Fibroblast of the conjunctiva (primary cell): Measurements from ENCODE around the gene ATP2B1.

Experiments used
- DNase-seq: peaks from one replicate; pipeline ENCODE4 v3.0.0-alpha.2; 2010; ENCODE audit warnings: low read depth

Gene ATP2B1

GRCh38 chr12:89578499-89578898 is 130.1 kb downstream of the ATP2B1 start:
- no peak for DNase-seq

DNA sequence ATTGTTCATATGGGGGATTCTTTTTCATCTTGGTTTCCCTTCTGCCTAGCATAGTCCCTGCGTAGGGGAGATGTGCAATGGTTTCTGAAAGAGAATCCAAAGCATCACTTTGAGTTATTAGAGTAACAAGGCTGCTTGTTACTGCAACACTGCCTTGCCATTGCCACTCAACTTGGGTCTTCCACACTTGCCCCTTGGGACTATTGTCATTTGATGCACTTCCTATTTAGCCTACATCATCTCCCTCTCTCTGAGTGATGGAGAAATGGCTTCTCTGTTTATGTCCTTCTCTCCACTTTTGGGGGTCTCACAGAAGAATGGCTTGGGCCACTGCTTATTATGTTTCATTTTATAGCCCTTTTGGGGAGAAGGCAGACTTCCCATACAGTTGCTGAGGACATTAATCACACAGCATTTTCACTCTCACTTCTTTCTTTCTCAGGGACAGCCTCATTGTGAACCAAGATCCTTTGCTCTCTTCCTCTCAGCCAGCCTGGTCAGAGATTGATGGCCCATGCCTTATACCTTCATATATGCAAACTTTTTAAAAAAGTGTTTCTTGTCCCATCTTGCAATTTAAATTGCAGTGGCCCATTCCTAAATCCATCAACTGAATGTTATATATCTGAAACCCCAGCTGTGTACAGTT is 131.9 kb downstream of the ATP2B1 start:
- no peak for DNase-seq

DNA sequence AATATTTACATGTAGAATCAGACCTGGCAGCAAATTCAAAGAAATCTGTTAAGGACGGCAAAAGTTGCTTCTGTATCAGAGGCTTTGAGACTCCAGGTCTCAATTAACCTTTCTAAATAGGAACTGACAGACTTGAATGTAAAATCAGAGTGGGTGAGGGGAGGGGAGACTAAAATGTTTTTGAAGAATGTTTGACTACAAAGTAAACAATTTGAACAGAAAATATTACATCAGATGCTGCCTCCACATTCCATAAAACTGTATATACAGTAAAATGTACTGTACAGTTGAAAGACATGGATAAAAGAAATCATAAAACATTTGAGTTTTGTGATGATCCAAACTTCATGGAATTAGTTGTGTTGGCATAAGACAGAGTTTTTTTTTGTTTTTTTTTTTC is 133.3 kb downstream of the ATP2B1 start:
- no peak for DNase-seq

GRCh38 chr12:89574736-89575208 is 133.9 kb downstream of the ATP2B1 start:
- DNase-seq, result peak; percentile 57

DNA sequence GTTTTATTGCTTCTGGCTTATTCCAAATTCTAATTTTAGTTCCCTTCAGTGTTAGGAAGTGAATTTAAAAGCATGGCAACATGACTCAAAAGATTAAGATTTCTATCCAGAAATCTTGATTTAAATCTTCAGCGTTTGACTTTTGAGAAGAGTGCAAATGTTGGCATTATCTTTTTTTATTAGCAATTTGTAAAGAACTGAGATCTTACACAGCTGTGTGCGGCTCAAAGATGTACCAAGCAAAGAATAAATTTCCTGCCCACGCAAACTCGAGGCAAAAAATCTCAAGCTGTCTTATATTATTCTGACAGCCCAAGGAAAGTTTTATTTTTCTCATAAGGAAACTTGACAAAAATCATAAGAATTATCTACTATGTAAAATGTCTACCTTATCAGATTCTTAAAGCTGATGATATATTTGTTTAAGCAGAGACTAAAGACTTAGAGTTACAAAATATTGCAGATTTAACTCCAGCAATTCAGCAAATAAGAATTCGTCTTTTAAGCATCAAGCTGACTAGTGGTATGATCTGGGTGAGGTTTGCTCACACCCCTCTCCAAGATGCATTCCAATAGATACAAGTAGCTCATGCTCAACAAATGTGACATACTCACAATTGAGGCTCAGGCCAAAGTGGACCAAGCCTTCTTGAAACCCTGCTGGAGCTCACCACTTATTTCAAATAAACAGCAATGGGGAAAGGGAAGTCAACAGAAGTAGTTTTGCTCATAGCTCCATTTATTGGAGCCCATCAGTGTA is 135.4 kb downstream of the ATP2B1 start:
- no peak for DNase-seq

- peak; percentile 64 for DNase-seq
These were observed 137.0 kb downstream of the ATP2B1 start for GRCh38 chr12:89571491-89572195.

GRCh38 chr12:89568484-89568883 is 140.2 kb downstream of the ATP2B1 start:
- no peak for DNase-seq

DNA sequence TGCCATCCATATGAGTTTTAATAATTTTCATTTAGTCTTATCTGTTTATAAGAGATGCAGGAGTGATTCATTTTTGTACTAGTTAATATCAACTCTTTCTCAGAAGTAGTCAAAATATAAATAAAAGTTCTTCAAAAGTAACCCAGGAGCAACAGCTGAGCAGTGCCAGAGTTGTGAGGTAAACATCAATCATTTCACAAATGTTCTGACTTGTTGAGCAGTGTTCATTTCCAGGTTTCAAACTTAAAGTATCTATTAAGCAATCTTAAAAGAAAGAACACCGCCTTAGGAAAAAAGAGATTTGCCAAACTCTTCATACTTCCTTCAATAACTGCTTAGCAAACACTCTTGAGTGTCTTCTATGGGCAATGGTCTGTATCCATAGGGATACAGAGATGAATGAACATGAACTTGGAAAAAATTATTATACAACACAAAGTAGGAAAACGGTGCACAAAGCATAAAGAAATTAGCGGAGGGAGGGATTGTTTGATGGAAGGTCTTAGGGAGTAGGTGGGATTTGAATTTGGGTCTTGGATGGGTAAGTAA is 140.9 kb downstream of the ATP2B1 start:
- no peak for DNase-seq

GRCh38 chr12:89566615-89567014 is 142.0 kb downstream of the ATP2B1 start:
- DNase-seq, result no peak

DNA sequence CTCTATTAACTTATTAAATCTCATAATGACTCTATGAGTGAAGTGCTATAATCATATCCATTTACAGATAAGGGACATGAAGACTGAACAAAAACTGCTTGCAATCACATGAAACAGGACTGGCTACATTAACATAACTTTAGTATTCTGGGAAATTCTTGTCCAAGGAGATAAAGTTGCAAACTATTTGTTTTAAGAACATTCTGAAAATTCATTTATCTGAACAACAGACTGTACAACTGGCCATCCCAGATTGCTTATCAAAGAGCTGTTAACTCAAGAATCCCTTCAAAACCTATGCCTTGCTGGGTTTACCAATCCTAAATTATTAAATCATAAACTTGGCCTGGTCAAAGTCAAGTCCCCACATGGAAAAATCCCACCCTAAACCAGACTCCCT is 143.6 kb downstream of the ATP2B1 start:
- DNase-seq, result no peak

DNA sequence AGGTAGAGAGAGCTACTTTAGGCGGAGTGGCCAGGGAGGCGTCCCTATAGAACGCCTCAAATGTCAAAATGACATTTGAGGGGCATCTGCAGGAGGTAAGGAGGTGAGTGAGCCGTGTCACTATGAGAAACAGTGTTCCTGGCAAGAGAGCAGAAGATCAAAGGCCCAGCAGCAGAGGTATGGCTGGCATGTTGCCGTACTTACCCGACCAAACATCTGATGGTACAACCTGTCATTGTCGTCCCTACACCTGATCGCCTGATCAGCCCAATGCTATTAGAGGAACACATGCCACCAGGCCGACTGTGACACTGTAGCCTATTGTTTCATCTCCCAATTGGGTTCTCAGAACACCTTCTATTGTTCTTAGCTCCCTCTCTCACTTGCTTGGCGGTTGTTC is 148.9 kb downstream of the ATP2B1 start:
- DNase-seq, result no peak

GRCh38 chr12:89556976-89557375 is 151.7 kb downstream of the ATP2B1 start:
- DNase-seq, result no peak

DNA sequence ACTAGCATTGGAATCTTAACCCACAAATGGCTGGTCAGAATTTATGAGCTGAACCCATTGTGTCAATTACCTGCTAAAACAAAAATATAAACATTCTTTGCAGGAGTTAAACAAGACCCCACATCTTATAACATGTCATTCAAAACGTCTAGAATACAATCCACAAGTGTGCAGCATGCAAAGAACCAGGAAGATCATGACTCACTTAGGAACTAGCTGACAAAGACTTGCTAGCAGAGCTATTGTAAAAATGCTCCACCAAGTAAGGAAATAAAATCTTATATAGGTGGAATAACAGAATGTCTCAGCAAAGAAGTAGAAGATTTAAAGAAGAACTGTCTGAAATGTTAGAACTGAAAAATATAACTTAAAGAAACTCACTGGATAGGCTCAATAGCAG is 156.3 kb downstream of the ATP2B1 start:
- DNase-seq, result no peak

DNA sequence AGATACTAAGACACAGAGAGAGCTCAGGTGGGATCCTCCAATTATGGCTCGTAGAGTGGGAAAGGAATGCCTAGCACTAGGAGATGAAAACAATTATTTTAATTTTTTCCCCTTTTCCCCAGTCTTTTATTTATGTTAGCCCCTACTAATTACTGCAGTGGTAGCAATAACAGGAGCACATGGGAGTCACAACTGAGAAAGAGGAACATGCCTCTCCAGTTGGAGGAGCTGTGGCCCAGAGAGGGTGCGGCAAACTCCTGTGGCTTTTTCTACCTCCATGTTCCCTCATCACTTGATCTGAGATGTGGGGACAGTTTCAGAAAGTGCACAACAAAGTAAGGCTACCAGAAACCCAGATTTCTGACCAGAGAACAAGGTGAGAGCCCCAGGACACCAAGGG is 156.9 kb downstream of the ATP2B1 start:
- no peak for DNase-seq

GRCh38 chr12:89547101-89547500 is 161.5 kb downstream of the ATP2B1 start:
- DNase-seq, result no peak

DNA sequence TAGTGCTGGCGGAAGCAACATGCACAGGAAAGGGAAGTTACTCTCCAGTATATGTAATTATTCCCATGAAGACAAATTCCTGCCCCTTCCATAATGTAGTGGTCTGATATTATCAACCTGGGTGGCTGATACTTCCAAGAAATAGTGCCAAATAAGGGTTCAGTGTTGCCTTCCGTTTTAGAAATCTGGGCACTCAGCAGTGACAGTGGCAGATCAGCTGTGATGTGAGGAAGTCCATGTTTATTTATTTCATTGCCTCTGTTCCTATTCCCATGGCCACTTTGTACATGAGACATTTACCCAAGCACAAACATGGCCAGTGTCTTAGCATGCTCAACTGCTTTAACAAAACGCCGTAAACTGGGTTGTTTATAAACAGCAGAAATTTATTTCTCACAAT is 162.5 kb downstream of the ATP2B1 start:
- DNase-seq, result no peak

GRCh38 chr12:89544681-89545184 is 163.9 kb downstream of the ATP2B1 start:
- DNase-seq, result no peak

DNA sequence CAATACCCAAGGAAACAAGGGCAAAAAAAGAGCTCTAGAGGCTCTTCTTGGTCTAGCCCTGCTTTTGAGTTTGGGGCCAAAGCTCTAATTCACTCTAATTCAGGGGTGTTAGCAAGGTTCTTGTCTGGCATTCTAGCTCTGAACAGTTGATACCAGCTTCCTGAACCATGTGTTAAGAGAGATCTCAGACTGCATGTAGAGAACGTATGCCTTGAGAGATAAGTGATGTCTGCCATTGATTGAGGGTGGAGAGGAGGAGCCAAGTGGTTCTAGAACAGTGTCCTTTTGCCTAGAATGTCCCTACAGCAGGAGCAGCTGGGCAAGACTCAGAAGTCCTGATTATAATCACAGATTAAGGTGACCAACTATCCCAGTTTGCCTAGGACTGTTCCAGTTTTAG is 164.6 kb downstream of the ATP2B1 start:
- DNase-seq, result no peak

DNA sequence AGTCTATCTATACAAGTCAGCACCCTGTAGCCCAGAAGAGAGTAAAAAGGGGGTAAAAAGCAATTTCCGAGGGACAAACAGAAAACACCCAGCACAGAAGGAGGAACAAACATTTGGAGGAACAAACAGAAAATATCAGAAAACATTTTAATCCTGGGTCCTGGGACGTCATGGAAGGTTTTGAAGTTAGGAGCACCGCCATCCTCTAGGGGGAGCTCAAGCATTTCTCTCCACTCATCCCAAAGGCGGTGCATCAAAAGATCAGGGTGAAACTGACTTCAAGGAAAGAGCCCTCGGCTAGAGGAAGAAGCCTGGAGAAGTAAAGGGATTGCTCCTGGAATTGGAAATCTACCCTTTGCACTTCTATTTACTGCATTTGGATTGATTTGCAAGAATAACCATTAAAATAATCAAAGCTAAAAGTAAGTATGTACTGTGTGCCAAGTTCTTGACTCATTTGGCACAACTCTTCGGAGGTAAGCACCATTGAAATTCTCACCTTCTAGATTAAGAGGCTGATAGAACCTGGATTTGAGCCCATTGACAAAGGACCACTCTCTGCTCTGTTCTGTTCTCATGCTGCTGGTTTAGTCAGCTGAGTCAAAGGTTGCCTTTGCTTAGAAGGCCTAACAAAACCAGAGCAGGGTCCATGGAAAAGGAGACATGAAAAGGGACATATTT is 165.6 kb downstream of the ATP2B1 start:
- peak; percentile 80 for DNase-seq

GRCh38 chr12:89542236-89542635 is 166.4 kb downstream of the ATP2B1 start:
- no peak for DNase-seq

GRCh38 chr12:89540586-89540985 is 168.1 kb downstream of the ATP2B1 start:
- no peak for DNase-seq
